Skin of body (tissue), 2 donors: Measurements from ENCODE around the gene F8. TPM values are rescaled to one million over a fixed set of nuclear protein-coding genes. Genes with fewer than 3 reads are reported as not detected.
"Not testable (repeated sequence)": the region's sequence is repeated elsewhere in the genome, so short reads cannot be mapped to it uniquely, and the experiment has no call there.

Source experiments
- DNase-seq: peaks from one replicate; lab custom pipeline; 2025; lab: John Stamatoyannopoulos, UW
- total RNA-seq: library from RNA; depleted of rRNA; stranded (reverse); fragments of >200 nt; gene quantifications from one replicate; pipeline ENCODE4 v1.2.3, GENCODE V29; 2014

The F8 gene
- total RNA-seq, 1 donor from 2014 or later: 3.1 TPM

DNA sequence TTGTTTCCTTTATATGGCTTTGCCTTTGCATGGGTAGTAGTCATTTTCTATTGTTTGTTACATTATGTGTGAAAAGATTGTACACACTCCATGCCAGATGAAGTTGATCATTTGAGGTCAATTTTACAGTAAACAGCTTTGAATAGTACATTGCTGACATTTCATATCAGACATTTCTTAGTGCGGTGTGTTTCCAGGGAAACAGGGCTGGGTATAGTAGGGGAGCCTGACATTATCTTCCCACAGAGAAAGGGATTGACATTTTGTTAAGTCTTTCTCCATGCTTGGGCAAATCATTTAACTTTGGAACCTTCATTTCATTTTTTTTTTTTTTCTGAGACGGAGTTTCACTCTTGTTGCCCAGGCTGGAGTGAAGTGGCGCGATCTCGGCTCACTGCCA lies 9.1 kb upstream of the F8 start:
- no peak for DNase-seq

DNA sequence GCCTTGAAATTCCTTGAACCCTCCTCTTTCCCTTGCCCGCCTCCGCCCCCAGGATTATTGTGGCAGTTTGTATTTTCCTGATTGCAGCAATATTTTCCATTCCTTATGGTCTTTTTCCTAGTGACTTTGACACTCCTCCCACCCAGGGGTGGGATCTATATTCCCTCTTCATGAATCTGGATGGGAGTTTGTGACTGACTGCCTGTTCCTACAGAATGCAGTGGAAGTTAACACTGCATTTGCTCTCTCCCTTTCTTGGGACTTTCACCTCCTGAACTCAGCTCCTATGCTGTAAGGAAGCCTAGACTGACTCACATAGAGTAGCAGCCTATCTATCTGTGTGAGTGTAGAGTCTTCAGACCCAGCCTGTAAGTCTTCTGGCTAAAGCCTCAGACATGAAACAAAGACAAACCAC lies 6.4 kb upstream of the F8 start:
- DNase-seq: no peak

DNA sequence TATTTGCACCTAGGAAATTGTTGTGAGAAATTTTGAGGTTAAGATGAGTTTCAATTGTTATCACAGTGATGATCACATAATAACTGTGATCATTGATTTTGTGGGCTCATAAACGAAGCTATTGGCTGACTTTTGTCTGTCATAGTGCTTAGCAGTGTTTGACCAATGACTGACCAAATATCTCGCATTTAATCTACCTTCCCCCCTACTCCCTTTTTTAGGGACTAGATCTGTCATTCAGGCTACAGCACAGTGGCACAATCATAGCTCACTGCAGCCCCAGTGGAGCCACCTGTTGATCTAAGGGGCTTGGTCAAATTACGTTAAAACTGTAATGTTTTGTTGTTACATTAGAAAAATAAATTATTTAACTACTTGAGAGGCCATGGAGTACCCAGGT lies 5.6 kb upstream of the F8 start:
- DNase-seq: no peak

DNA sequence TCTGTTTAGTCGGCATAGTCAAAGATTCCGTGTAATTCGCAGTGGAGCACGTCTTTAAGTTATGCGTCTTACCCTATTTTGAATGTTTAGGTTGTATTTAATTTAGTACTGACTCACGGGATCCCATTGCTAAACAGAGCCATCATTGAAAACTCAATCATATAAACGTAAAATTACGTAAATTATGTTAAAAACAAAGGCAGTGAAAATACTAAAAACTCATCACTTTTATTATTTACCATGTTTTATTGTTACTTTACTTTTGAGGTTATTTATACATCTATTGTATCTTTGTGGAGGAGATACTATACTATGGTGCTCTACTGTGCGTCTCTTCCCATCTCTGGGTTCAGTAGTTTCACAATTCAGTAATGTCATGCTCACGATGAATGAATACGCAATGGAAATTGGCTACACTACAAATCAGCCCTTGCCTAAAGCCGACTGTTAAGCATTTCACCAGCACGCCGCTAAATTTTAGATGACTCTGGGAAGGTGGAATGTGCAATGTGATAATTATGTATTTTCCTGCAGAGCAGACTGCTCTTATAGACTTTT lies 5.1 kb upstream of the F8 start:
- DNase-seq: peak; percentile 50

DNA sequence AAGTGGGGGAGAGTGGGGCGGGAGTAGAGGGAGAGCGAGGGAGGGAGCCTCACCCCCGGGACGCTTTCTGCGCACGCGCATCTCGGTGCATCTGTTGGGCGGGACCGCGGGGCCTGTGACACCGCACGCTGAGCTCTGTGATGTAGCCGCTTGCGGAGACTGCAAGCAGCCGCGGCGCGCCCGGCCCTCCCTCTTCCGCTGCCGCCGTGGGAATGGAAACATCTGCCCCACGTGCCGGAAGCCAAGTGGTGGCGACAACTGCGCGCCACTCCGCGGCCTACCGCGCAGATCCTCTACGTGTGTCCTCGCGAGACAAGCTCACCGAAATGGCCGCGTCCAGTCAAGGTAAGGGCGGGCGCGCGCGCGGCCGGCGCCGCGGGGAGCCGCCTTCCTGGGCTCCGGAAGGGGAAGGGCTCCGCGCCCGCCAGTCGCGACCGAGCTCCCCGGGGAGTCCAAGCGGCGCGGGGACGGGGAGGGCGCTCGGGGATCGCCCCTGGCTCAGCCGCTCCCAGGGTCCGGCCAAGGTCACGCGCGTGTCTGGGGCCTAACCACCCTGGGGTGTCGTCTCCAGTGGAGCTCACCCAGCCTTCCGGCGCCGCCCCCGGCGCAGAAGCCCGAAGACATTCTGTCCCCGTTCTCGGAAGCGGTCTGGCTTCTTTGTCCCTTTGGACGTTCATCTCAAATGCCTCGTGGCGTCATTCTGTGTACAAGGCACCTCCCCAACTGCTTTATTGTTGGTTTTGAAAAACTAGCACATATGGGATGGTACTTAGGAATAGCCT lies 4.4 kb upstream of the F8 start, which contains the start of gene FUNDC2:
Gene FUNDC2 (plus strand): TSS at position 118 of the 782 bp plus-strand sequence. CDS start 95 bp downstream, at position 213.
- DNase-seq: peak; percentile 94

DNA sequence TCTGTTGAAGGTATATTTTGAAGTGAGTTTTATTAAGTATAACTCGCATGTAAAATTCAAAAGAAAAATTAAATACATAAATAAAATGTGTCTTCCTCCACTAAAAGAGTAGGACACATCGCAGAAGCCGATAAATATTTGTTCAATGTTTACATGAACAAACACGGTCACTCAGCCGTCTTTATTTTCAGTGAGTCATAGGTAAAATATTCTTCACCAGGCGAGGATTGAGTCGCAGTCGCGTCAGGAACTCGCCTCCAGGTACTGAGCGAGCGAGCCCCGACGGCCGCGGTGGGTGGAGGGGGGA lies 3.9 kb upstream of the F8 start:
- DNase-seq: no peak

DNA sequence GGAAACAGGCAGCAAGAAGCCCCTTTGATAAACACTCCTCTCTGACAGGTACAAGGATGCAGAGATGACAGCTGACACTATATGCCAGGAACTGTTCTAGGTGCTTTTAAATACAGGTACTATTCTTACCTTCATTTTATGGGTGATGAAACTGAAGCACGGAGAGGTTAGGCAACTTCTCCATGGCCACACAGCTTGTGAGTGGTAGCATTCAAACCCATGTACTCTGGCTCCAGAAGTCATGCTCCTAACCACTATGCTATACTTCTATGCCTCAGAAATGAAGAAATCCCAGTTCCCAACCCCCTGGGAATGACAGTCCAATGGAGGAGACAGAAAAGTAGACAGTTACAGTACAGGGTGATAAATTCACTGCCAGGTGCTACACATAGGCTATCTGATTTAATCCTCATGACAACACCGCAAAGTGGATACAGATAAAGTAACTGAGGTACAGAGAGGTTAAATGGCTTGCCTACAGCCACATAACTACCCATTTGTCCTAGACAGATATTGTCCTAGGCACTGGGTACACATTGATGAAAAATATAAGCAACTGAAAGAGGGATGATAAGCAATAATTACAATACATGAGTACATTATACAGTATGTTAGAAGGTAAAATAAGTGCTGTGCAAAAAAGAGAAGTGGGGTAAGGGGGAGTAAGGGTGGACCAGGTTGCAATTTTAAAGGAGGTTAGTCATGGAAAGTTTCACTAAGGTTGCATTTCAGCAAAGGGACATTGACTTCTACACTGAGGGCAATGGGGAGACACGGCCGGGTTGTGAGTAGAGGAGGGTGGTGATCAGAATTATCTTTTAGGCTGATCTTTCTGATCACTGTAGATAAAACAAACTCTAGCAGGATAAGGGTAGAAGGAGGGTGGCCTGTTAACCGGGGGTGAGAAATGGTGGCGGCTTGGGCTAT lies 1.6 kb upstream of the F8 start:
- DNase-seq: no peak

DNA sequence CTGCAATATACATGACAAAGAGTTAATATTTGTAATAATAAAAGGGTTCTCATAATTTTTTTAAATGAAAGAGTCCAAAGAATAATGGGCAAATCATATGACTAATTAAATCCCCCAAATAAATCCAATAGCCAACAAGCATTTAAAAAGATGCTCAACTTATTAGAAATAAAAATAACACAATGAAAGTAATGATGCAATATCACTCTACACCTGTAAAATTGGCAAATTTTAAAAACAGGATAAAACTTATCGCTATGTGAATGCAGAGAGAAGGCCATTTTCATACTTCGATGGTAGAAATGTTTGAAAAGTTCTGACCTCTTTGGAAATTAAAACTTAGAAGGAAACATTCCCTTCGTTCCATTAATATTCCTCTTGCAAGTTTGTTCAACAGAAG lies 1.9 kb downstream of the F8 start:
- DNase-seq: no peak

DNA sequence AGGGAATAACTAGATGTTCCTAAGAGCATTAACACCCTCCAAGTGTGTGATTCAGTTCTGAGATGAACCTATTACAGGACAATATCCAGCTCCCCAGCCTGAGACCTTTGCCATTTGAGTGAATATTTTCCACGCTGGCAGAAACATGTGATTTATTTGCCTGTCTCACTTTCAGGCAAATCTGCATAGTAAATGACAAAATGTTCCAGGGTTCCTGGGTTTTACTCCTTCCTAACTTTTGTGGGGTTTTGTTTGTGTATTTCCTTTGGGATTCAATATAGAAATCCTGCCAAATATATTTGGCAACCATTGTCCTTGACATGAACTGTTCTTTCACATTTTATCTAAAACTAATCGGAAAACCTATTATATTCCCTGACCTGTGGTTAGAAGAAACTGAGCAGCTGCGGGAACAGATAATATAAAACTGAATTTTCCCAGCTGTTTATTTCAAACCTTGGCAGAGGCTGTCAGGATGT lies 12.5 kb downstream of the F8 start:
- DNase-seq: peak; percentile 12

DNA sequence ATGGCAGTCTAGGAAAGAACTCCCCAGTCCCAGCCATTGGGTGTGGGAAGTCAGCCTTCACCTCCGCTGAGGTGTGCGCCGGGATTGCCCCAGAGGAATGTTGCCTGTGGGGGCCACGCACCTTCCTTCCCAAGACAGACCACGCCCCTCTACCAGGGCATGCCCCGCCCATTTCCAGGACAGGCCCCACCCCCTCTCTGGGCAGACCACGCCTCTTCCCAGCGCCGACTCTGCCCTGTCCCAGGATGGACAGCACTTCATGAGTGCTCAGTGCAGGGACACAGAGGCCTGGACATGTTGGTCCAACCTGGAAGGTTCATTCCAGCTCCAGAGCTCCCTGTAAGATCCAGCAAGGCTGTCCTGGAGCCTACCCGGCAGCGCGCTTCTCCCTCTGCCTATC lies 13.9 kb downstream of the F8 start:
- not testable (repeated sequence) for DNase-seq

DNA sequence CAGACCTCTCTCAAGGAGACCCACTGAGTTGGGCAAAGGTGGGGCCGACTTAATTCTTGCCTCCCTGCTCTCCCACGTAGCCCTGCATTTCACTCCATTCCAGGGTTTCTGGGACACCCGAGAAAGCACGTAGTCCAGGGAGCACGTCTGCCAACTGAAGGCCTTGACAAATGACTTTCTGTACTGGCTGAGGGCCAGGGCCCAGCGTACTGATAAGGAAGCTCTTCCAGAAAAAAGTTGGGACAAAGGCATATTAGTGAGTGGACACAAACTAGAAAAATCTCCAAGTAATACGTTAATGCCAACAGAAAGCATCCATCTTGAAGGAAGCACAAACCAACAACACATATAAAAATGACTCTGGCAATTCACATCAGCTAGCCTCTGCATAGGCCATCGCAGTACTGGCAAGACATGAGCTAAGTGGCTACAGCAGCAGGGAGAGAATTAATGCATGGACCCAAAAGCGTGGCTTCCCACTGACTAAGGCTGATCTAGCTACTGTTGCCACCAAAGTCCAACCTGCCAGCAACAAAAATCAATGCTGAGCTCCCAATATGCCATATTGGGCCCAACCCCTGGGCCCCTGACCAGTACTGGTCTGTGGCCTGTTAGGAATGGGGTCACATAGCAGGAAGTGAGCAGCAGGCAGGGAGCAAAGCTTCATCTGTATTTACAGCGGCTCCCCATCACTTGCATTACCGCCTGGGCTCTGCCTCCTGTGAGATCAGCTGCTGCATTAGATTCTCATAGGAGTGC lies 15.4 kb downstream of the F8 start:
- not testable (repeated sequence) for DNase-seq

DNA sequence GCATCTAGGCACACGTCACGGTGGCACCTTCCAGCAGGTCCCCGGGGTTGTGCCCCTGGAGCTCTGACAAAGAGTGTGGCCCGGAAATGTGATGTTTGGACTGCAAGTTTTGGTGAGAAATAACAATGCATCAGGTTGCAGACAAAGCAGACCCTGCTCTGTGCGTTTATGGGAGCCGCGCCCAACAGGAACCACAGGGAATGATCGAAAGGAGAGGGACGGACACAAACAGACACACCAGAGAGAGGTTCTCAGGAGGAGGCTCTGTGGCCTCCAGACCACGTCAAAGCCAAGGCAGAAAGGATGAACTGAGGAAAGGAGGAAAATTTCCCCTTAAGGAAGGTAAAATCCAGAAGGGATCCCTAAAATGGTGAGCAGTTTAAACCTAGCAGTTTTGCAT lies 16.1 kb downstream of the F8 start:
- not testable (repeated sequence) for DNase-seq

DNA sequence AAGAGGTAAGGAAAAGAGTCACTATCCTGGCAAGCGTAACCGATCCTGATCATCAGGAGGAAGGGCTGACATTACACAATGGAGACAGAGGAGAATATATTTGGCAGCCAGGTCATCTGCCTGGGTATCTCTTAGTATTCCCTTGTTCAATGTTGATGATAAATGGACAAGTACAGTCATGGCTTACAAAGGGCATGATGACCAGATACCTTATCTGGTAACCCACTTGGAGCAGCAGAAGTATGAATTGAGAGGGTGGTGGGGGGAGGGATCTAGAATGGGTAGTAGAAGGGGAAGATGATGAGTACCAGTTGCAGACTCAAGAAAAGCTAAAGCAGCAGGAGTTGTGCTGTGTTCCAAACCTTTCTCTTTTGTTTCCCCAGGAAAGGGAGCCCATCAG lies 17.3 kb downstream of the F8 start:
- DNase-seq: no peak

DNA sequence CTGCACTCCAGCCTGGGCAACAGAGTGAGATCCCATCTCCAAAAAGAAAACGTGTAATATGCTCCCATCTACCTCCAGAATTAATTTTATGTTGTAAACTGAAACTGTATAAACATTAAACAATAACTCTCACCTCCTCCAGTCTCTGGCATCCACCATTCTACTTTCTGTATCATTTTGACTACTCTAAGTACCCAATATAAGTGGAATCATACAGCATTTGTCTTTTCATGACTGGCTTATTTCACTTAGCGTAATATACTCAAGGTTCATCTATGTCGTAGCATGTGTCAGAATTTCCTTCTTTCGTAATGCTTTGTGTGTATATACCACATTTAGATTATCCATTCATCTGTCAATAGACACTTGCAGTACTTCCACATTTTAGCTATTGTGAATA lies 20.6 kb downstream of the F8 start:
- no peak for DNase-seq

DNA sequence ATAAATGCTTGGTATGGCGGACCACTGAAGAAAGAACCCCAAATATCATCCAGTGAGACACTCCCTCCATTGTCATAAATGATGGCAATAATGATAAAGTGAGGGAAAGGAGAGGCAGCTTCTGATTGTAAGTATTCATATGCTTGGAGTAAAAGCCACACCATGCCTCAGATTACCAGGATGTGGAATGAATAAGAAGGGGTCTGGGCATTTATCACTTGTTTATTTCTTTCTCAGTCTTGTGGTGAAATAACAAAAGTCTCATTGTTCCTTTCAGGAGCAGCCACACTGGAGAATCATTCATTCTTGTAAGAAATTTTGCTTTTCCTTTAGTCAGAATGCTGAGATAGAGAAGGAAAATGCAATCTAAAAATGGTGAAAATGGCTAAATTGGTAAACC lies 21.7 kb downstream of the F8 start:
- no peak for DNase-seq

DNA sequence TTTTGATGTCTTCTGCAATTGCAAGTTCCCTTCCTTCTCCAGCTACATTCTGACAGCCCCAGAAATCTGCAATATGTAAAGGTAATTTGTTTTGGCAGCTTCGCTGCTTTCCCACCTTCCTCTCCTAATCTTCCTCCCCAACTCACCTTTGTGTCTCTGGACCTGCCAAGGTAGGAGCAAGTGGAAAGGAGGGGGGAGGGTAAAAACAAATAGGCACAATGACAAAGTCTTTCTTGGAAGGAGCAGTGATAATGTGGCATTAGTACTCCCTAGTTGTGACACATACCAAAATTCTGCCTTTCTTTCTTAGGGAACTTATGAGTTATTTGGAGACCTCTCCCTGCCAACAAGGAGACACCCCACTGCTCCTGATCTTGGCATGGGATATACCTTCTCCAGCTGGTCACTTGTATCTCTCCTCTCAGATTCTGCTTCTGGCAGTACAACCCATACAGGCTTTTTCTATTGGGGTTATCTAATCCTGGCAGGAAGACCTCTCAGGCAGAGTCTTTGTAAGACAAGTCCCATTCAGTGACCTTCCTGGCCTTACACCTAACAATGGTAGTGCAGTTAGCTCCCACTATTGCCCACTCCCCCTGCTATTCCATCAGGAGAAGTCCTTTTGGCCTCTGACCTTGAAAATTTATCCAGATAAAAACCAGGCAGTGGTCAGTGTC lies 24.2 kb downstream of the F8 start:
- DNase-seq: no peak

DNA sequence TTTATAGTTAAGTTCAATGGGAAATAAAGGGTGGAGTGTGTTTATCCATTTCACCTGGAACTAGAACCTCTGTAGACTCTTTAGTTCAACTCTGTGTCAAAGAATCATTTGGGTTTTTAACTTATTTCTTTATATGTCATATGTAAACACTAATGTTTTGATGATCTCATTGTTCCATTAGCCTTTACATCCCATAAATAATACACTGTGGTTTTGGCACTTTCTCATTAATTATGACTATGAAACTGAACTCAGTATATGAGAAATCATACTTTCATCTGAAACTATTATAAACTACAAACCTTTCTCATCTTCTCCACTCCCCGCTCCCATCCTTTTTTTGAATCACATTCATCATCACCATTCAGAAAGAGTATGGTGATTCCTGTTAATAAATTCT lies 31.0 kb downstream of the F8 start:
- DNase-seq: no peak

DNA sequence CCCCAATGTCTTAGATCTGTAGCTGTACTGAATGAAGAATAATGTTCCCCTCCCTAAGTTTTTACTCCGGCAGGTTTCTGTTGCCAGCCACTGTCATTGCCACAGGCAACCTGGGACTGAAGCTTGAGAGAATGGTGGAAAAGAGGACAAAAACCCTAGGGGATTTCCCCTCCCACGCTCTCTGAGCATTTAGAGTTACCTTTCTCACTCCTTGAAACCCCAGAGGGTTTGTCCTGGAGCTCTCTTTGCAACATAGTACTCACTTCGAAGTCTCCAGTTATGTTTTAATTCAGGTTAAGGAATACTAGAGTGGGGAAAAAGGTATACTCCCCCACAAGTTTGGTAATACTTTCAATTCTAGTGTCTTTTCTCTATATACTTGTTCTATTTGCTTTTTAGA lies 31.5 kb downstream of the F8 start:
- no peak for DNase-seq

DNA sequence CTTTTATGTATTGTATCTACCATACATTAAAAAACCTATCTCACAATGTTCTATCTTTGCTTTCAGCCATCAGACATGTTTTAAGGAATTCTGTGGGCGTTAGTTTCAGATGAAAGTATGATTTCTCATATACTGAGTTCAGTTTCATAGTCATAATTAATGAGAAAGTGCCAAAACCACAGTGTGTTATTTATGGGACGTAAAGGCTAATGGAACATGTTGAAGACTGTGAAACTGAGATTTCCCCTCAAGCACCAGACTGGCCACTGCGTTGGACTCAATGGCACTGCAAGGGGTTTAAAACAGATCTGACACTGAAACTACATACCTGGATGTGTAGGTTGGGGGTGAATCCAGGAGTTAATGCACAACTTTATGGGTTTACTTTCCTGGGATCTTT lies 32.0 kb downstream of the F8 start:
- no peak for DNase-seq

DNA sequence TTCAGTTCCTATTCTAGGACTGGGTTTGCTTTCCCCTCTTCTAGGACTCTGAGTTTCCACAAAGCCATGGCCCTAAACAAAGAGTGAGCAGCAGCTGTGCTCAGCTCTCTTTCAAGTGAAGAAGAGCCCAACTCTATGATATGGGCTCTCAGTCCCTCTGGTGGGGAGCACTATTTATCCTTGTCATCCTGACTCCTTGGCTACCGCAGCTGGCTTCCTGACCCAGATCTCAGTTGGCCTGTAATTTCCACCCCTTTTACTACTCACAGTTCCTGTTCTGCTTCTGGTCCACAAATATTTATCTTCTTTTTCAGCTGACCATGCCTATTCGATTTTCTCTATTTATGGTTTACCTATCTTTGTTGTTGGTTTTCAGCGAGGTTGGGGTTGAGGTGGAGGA lies 33.8 kb downstream of the F8 start:
- no peak for DNase-seq

DNA sequence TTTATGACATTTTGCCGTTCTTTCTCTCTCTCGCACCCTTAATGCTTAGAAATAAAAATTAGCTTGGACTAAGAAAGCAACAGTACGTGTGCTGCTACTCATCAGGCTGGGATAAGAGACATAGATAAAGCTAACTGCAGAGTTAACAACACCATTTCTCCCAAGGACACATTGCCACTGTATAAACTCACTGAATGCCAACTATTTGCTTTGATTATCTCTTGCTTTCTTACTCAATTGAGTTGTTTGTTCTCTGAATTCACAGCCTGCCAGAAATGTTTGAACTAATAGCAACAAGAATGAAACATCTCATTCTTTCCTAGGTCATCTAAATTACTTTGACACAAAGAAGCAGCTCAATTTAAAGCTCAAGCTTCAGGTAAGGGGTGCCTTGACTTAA lies 34.6 kb downstream of the F8 start:
- no peak for DNase-seq
